Measurements from ENCODE around the gene ZSCAN5A.

ZSCAN5A gene

DNA sequence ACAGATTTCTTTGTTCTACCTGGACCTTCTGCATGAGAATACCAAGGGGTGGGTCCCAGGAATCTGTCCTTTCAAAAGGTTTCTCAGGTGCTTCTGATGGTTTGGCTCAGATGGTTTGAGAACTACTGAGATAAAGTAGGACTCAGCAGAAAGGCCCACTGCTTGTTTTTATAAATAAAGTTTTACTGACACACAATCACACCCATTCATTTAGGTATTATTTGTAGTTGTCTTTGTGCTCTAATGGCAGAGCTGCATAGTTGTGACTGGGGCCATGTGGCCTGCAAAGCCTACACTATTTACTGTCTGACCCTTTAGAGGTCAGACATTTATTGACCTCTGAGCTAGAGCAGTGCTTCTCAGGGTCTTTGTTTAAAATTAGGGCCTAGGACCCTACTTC, 24.5 kb downstream of the ZSCAN5A start:
- no peaks in the 10 kb centered on the region for H3K9me2 ChIP-seq (replicated peaks; ENCODE audit: insufficient read depth, low read length)
- H2AFZ ChIP-seq (ENCODE audit: low read depth, low read length, severe bottlenecking), result no peak overlapping the region
- no peaks in the 10 kb centered on the region for H3K36me3 ChIP-seq (ENCODE audit: low read length)
- no peak overlapping the region for H3K4me2 ChIP-seq (ENCODE audit: low read depth, low read length, poor library complexity, severe bottlenecking)
- TF ChIP-seq, protein P1, sequence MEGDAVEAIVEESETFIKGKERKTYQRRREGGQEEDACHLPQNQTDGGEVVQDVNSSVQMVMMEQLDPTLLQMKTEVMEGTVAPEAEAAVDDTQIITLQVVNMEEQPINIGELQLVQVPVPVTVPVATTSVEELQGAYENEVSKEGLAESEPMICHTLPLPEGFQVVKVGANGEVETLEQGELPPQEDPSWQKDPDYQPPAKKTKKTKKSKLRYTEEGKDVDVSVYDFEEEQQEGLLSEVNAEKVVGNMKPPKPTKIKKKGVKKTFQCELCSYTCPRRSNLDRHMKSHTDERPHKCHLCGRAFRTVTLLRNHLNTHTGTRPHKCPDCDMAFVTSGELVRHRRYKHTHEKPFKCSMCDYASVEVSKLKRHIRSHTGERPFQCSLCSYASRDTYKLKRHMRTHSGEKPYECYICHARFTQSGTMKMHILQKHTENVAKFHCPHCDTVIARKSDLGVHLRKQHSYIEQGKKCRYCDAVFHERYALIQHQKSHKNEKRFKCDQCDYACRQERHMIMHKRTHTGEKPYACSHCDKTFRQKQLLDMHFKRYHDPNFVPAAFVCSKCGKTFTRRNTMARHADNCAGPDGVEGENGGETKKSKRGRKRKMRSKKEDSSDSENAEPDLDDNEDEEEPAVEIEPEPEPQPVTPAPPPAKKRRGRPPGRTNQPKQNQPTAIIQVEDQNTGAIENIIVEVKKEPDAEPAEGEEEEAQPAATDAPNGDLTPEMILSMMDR (IDR thresholded peaks at IDR 0.05; ENCODE audit: insufficient read depth, low read length, poor library complexity, severe bottlenecking), result no peak
- TF ChIP-seq EZH2phosphoT487 (conservative IDR thresholded peaks at IDR 0.05; ENCODE audit: low read length), result no peak
- H3K9me3 ChIP-seq (ENCODE audit: insufficient read depth, low read length), result no peaks in the 10 kb centered on the region
- H3K79me2 ChIP-seq (ENCODE audit: insufficient read depth, low read length), result no peaks in the 10 kb centered on the region
- no peak overlapping the region for H3K27ac ChIP-seq (ENCODE audit: low read depth, low read length)
- H3F3A ChIP-seq (ENCODE audit: insufficient read depth), result no peaks in the 10 kb centered on the region
- no peaks in the 10 kb centered on the region for H4K20me1 ChIP-seq (ENCODE audit: low read depth, low read length)
- no peak overlapping the region for H3K9ac ChIP-seq (ENCODE audit: low read length)
- no peak overlapping the region for H3K4me3 ChIP-seq (ENCODE audit: insufficient read depth, low read length, poor library complexity, severe bottlenecking)
- no peaks in the 10 kb centered on the region for H3K27me3 ChIP-seq (ENCODE audit: low read length)

DNA sequence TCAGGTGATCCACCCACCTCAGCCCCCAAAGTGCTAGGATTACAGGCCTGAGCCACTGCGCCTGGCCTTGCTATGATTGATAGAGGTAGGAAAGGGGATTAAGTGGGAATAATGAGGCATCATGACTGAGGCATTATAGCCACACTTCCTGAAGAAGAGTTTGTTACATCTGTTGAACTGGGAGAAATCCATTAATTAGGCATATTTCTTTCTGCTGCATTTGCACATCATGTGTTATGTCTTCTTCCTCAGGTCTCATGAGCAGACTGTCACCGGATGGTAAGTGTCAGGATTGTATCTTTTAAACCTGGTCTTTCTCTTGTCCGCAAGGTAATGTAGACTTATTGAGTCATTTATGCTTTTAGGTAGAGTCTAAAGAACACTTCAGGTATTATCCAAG, 29.9 kb downstream of the ZSCAN5A start:
- Histone ChIP-seq H4K20me1 (ENCODE audit: low read depth, low read length) (no peaks in the 10 kb centered on the region), H3F3A (ENCODE audit: insufficient read depth) (no peaks in the 10 kb centered on the region), H3K9ac (ENCODE audit: low read length) (no peak overlapping the region), H3K9me3 (ENCODE audit: insufficient read depth, low read length) (no peaks in the 10 kb centered on the region), H3K36me3 (ENCODE audit: low read length) (no peaks in the 10 kb centered on the region), H3K9me2 (replicated peaks; ENCODE audit: insufficient read depth, low read length) (no peaks in the 10 kb centered on the region), H3K4me2 (ENCODE audit: low read depth, low read length, poor library complexity, severe bottlenecking) (no peak overlapping the region), H3K27me3 (ENCODE audit: low read length) (no peaks in the 10 kb centered on the region), H3K4me3 (ENCODE audit: insufficient read depth, low read length, poor library complexity, severe bottlenecking) (no peak overlapping the region), H2AFZ (ENCODE audit: low read depth, low read length, severe bottlenecking) (no peak overlapping the region), H3K79me2 (ENCODE audit: insufficient read depth, low read length) (no peaks in the 10 kb centered on the region), H3K27ac (ENCODE audit: low read depth, low read length) (no peak overlapping the region)
- TF ChIP-seq, protein P1 (IDR thresholded peaks at IDR 0.05; ENCODE audit: insufficient read depth, low read length, poor library complexity, severe bottlenecking), result no peak
- no peak for TF ChIP-seq EZH2phosphoT487 (conservative IDR thresholded peaks at IDR 0.05; ENCODE audit: low read length)

GRCh38 chr19:56282809-56283208, 31.8 kb downstream of the ZSCAN5A start:
- Histone ChIP-seq H3K9me3 (ENCODE audit: insufficient read depth, low read length) (no peaks in the 10 kb centered on the region), H3K27me3 (ENCODE audit: low read length) (no peaks in the 10 kb centered on the region), H3K4me2 (ENCODE audit: low read depth, low read length, poor library complexity, severe bottlenecking) (no peak overlapping the region), H3K9me2 (replicated peaks; ENCODE audit: insufficient read depth, low read length) (no peaks in the 10 kb centered on the region), H4K20me1 (ENCODE audit: low read depth, low read length) (no peaks in the 10 kb centered on the region), H3F3A (ENCODE audit: insufficient read depth) (no peaks in the 10 kb centered on the region), H3K9ac (ENCODE audit: low read length) (no peak overlapping the region), H3K36me3 (ENCODE audit: low read length) (no peaks in the 10 kb centered on the region), H3K4me3 (ENCODE audit: insufficient read depth, low read length, poor library complexity, severe bottlenecking) (no peak overlapping the region), H3K79me2 (ENCODE audit: insufficient read depth, low read length) (no peaks in the 10 kb centered on the region), H3K27ac (ENCODE audit: low read depth, low read length) (no peak overlapping the region), H2AFZ (ENCODE audit: low read depth, low read length, severe bottlenecking) (no peak overlapping the region)
- TF ChIP-seq, protein P1 (IDR thresholded peaks at IDR 0.05; ENCODE audit: insufficient read depth, low read length, poor library complexity, severe bottlenecking), result no peak
- TF ChIP-seq EZH2phosphoT487 (conservative IDR thresholded peaks at IDR 0.05; ENCODE audit: low read length), result no peak

Measured in SU-DHL-6 (cell line).